ENCODE measurements around the gene ZFHX3.
"Not testable (repeated sequence)": the region's sequence is repeated elsewhere in the genome, so short reads cannot be mapped to it uniquely, and the experiment has no call there.

ZFHX3 gene

GRCh38 chr16:73080931-73081330, 33.0 kb upstream of the ZFHX3 start:
- DNase-seq (ENCODE audit: low read depth) = no peak
- TF ChIP-seq CTCF (conservative IDR thresholded peaks at IDR 0.05; ENCODE audit: control insufficient read depth, insufficient read depth, low read depth, low read length) = no peak

GRCh38 chr16:73076324-73076810, 28.4 kb upstream of the ZFHX3 start:
- no peak overlapping the region for H3K4me3 ChIP-seq (ENCODE audit: control insufficient read depth, low read depth, low read length)
- TF ChIP-seq CTCF (conservative IDR thresholded peaks at IDR 0.05; ENCODE audit: control insufficient read depth, insufficient read depth, low read depth, low read length) = no peak
- no peak for DNase-seq (ENCODE audit: low read depth)

More at GRCh38 chr16:73080931-73081330, 33.0 kb upstream of the ZFHX3 start:
- H3K4me3 ChIP-seq (ENCODE audit: control insufficient read depth, low read depth, low read length) = no peak overlapping the region

GRCh38 chr16:73074382-73074781, 26.5 kb upstream of the ZFHX3 start:
- TF ChIP-seq CTCF (conservative IDR thresholded peaks at IDR 0.05; ENCODE audit: control insufficient read depth, insufficient read depth, low read depth, low read length) = no peak
- no peak for DNase-seq (ENCODE audit: low read depth)
- no peak overlapping the region for H3K4me3 ChIP-seq (ENCODE audit: control insufficient read depth, low read depth, low read length)

- not testable (repeated sequence) for DNase-seq (ENCODE audit: low read depth); H3K4me3 ChIP-seq (ENCODE audit: control insufficient read depth, low read depth, low read length)
Measured at GRCh38 chr16:73072051-73072450, 24.1 kb upstream of the ZFHX3 start.

GRCh38 chr16:73071131-73071940, 23.4 kb upstream of the ZFHX3 start:
- H3K4me3 ChIP-seq (ENCODE audit: control insufficient read depth, low read depth, low read length) = no peak overlapping the region
- DNase-seq (ENCODE audit: low read depth) = no peak

GRCh38 chr16:73069581-73070262, 21.8 kb upstream of the ZFHX3 start:
- no peak for DNase-seq (ENCODE audit: low read depth)
- H3K4me3 ChIP-seq (ENCODE audit: control insufficient read depth, low read depth, low read length) = no peak overlapping the region
- TF ChIP-seq CTCF (conservative IDR thresholded peaks at IDR 0.05; ENCODE audit: control insufficient read depth, insufficient read depth, low read depth, low read length) = no peak

More at GRCh38 chr16:73071131-73071940, 23.4 kb upstream of the ZFHX3 start:
- TF ChIP-seq CTCF (conservative IDR thresholded peaks at IDR 0.05; ENCODE audit: control insufficient read depth, insufficient read depth, low read depth, low read length) = no peak
